H9 (cell line): ENCODE results near the gene ATG2B. TPM values are rescaled to one million over a fixed set of nuclear protein-coding genes. Genes with fewer than 3 reads are reported as not detected.

Experiments
- DNase-seq: peaks from one replicate; pipeline ENCODE4 v3.0.0-alpha.2; 2017
- H2AFZ ChIP-seq: one replicate; pipeline ENCODE4 v1.6.1; 2013; ENCODE audit warnings: mild to moderate bottlenecking, low read length, control low read depth, moderate library complexity
- H2AK5ac ChIP-seq: 2 replicates; pipeline ENCODE4 v1.6.1; 2013; ENCODE audit warnings: low read length, control low read depth, mixed read lengths; ENCODE audit not compliant: insufficient read length
- H2BK120ac ChIP-seq: one replicate; pipeline ENCODE4 v1.6.1; 2013; ENCODE audit warnings: low read depth, mild to moderate bottlenecking, low read length, control low read depth, inconsistent platforms; ENCODE audit not compliant: poor library complexity, severe bottlenecking
- H2BK12ac ChIP-seq: 2 replicates; pipeline ENCODE4 v1.6.1; 2013; ENCODE audit warnings: low read length, control low read depth, mixed read lengths, low read depth; ENCODE audit not compliant: insufficient read length
- H2BK15ac ChIP-seq: 2 replicates; pipeline ENCODE4 v1.6.1; 2013; ENCODE audit warnings: low read depth, low read length, control low read depth
- H2BK20ac ChIP-seq: one replicate; pipeline ENCODE4 v1.6.1; 2013; ENCODE audit warnings: low read depth, mild to moderate bottlenecking, low read length, control low read depth, inconsistent platforms; ENCODE audit not compliant: poor library complexity, severe bottlenecking
- H2BK5ac ChIP-seq: 2 replicates; pipeline ENCODE4 v1.6.1; 2013; ENCODE audit warnings: low read length, control low read depth, mixed read lengths; ENCODE audit not compliant: insufficient read length
- H3K14ac ChIP-seq: 2 replicates; pipeline ENCODE4 v1.6.1; 2013; ENCODE audit warnings: low read length, control low read depth; ENCODE audit not compliant: insufficient read depth
- H3K18ac ChIP-seq: 2 replicates; pipeline ENCODE4 v1.6.1; 2013; ENCODE audit warnings: low read depth, mild to moderate bottlenecking, mixed read lengths, low read length, control low read depth; ENCODE audit not compliant: insufficient read length
- H3K23ac ChIP-seq: 2 replicates; pipeline ENCODE4 v1.6.1; 2013; ENCODE audit warnings: low read length, control low read depth, mixed read lengths, low read depth; ENCODE audit not compliant: insufficient read length
- H3K23me2 ChIP-seq: 2 replicates; pipeline ENCODE4 v1.6.1; 2013; ENCODE audit warnings: low read depth, mild to moderate bottlenecking, mixed read lengths, low read length, control low read depth; ENCODE audit not compliant: insufficient read length, poor library complexity, severe bottlenecking
- H3K27ac ChIP-seq: 2 replicates; pipeline ENCODE4 v1.5.1; 2013; ENCODE audit warnings: low read length, control low read depth, mixed read lengths, low read depth; ENCODE audit not compliant: insufficient read length
- H3K27me3 ChIP-seq: 2 replicates; pipeline ENCODE4 v1.6.1; 2013; ENCODE audit warnings: low read length, control low read depth, inconsistent platforms; ENCODE audit not compliant: insufficient read depth
- H3K4ac ChIP-seq: 2 replicates; pipeline ENCODE4 v1.6.1; 2013; ENCODE audit warnings: low read depth, mild to moderate bottlenecking, control low read depth, inconsistent platforms, low read length, moderate library complexity
- H3K4me1 ChIP-seq: 2 replicates; pipeline ENCODE4 v1.6.1; 2013; ENCODE audit warnings: low read length, control low read depth, inconsistent platforms; ENCODE audit not compliant: insufficient read depth
- H3K4me2 ChIP-seq: 2 replicates; pipeline ENCODE4 v1.6.1; 2013; ENCODE audit warnings: low read length, control low read depth, mixed read lengths; ENCODE audit not compliant: insufficient read length, insufficient read depth
- H3K56ac ChIP-seq: 2 replicates; pipeline ENCODE4 v1.6.1; 2013; ENCODE audit warnings: low read depth, mild to moderate bottlenecking, mixed read lengths, low read length, control low read depth; ENCODE audit not compliant: insufficient read length
- H3K79me1 ChIP-seq: 2 replicates; pipeline ENCODE4 v1.6.1; 2013; ENCODE audit warnings: low read depth, mild to moderate bottlenecking, moderate library complexity, low read length, control low read depth, inconsistent platforms; ENCODE audit not compliant: insufficient read depth, poor library complexity, severe bottlenecking
- H3K79me2 ChIP-seq: 2 replicates; pipeline ENCODE4 v1.6.1; 2013; ENCODE audit warnings: low read length, control low read depth, inconsistent platforms; ENCODE audit not compliant: insufficient read depth
- H3K9ac ChIP-seq: 2 replicates; pipeline ENCODE4 v1.6.1; 2013; ENCODE audit warnings: low read length, control low read depth, mixed read lengths; ENCODE audit not compliant: insufficient read length; ENCODE audit errors: extremely low read depth
- H3K9me3 ChIP-seq: one replicate; pipeline ENCODE4 v1.6.1; 2013; ENCODE audit warnings: low read depth, low read length, inconsistent platforms; ENCODE audit not compliant: control insufficient read depth
- H3T11ph ChIP-seq: one replicate; pipeline ENCODE4 v1.6.1; 2013; ENCODE audit warnings: mild to moderate bottlenecking, low read length, control low read depth, inconsistent platforms
- H4K20me1 ChIP-seq: one replicate; pipeline ENCODE4 v1.6.1; 2013; ENCODE audit not compliant: control insufficient read depth, insufficient read length, insufficient read depth
- H4K5ac ChIP-seq: 2 replicates; pipeline ENCODE4 v1.6.1; 2013; ENCODE audit warnings: low read depth, mild to moderate bottlenecking, mixed read lengths, low read length, control low read depth; ENCODE audit not compliant: insufficient read length
- H4K8ac ChIP-seq: replicated peaks from 2 replicates; pipeline ENCODE4 v1.6.1; 2013; ENCODE audit warnings: low read length, control low read depth, mixed read lengths, low read depth; ENCODE audit not compliant: insufficient read length
- H4K91ac ChIP-seq: 2 replicates; pipeline ENCODE4 v1.6.1; 2013; ENCODE audit warnings: low read depth, mild to moderate bottlenecking, moderate library complexity, mixed read lengths, low read length, control low read depth; ENCODE audit not compliant: insufficient read length
- H3K27ac Mint-ChIP-seq, 3 experiments: 2 replicates in 2 of 3; 3 replicates in 1 of 3; pipeline ENCODE4 v1.8.0; 2020 to 2021; ENCODE audit warnings: mixed read lengths in 3 of 3, mild to moderate bottlenecking in 1 of 3, moderate library complexity in 1 of 3
- H3K27me3 Mint-ChIP-seq: 2 replicates; pipeline ENCODE4 v1.8.0; 2021; ENCODE audit warnings: low read depth, mild to moderate bottlenecking, moderate library complexity, mixed read lengths
- H3K36me3 Mint-ChIP-seq, 3 experiments: 2 replicates in 2 of 3; 3 replicates in 1 of 3; pipeline ENCODE4 v1.8.0; 2020 to 2021; ENCODE audit warnings: low read depth in 3 of 3, mixed read lengths in 3 of 3; ENCODE audit not compliant: insufficient read depth in 1 of 3
- H3K4me1 Mint-ChIP-seq, 2 experiments: 2 replicates each; pipeline ENCODE4 v1.8.0; 2020; ENCODE audit warnings: mixed read lengths in 2 of 2
- H3K4me3 Mint-ChIP-seq, 2 experiments: 2 replicates in 1 of 2; 3 replicates in 1 of 2; pipeline ENCODE4 v1.8.0; 2020 to 2021; ENCODE audit warnings: mild to moderate bottlenecking in 2 of 2, mixed read lengths in 2 of 2, moderate library complexity in 1 of 2
- H3K9me3 Mint-ChIP-seq, 2 experiments: 2 replicates in 1 of 2; 3 replicates in 1 of 2; pipeline ENCODE4 v1.8.0; 2020; ENCODE audit warnings: mild to moderate bottlenecking in 2 of 2, mixed read lengths in 2 of 2, moderate library complexity in 1 of 2
- whole genome bisulfite sequencing: extraction: QIAGEN DNeasy Blood & Tissue Kit; methylation state at CpG from one replicate; pipeline ENCODE4 v1.1.7; 2013; ENCODE audit warnings: missing lambda C conversion rate, low lambda C conversion rate, mixed read lengths; ENCODE audit not compliant: insufficient read length; ENCODE audit errors: extremely low coverage; 5-methylcytosine and 5-hydroxymethylcytosine counted together
- total RNA-seq: library from RNA; stranded (reverse); gene quantifications from 2 replicates; pipeline ENCODE4 v1.2.1, GENCODE V29; 2021
- TF ChIP-seq, protein P1 (sequence below): fragments of 200-600 bp; sonication (generic); conservative IDR thresholded peaks from 3 replicates; pipeline ENCODE4 v1.8.0; 2021; ENCODE audit warnings: antibody characterized with exemption, mild to moderate bottlenecking

Gene ATG2B
- total RNA-seq, 1 experiment from 2014 or later: 12.6 TPM

DNA sequence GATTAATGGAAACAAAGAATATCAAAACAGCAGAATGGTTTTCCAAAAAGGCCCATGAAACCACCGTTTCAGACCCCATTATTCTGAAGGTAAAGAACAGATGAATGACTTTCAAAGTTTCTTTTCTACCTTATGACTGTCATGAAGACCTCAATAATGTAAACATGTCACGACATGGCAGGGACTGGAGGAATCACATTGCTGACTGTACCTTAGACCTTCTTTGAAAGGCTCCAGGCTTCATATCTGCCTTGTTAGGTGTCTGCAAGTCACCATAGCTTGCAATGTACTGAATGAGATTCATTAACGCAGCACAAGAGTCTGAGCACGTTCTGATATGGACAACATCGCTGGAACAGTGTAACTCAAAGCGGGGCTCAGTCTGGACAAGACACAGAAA, 52.2 kb downstream of the ATG2B start:
- WGBS: no CpG with 5 or more reads among the region's 6 CpGs
- no peaks in the 10 kb centered on the region for H3K9me3 ChIP-seq
- H3K36me3 Mint-ChIP-seq: peaks cover 3 to 37% (median 37%) of the 10 kb centered on the region in 3 experiments; a peak in 5 of 7 replicates
- H3K79me2 ChIP-seq: no peaks in the 10 kb centered on the region
- no peak overlapping the region for H3K9ac ChIP-seq
- H3K27ac Mint-ChIP-seq: no peak overlapping the region
- TF ChIP-seq, protein P1, sequence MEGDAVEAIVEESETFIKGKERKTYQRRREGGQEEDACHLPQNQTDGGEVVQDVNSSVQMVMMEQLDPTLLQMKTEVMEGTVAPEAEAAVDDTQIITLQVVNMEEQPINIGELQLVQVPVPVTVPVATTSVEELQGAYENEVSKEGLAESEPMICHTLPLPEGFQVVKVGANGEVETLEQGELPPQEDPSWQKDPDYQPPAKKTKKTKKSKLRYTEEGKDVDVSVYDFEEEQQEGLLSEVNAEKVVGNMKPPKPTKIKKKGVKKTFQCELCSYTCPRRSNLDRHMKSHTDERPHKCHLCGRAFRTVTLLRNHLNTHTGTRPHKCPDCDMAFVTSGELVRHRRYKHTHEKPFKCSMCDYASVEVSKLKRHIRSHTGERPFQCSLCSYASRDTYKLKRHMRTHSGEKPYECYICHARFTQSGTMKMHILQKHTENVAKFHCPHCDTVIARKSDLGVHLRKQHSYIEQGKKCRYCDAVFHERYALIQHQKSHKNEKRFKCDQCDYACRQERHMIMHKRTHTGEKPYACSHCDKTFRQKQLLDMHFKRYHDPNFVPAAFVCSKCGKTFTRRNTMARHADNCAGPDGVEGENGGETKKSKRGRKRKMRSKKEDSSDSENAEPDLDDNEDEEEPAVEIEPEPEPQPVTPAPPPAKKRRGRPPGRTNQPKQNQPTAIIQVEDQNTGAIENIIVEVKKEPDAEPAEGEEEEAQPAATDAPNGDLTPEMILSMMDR: no peak
- H3K56ac ChIP-seq: no peak overlapping the region
- no peak overlapping the region for H2AK5ac ChIP-seq
- no peak for DNase-seq
- H4K20me1 ChIP-seq: no peaks in the 10 kb centered on the region
- H2BK15ac ChIP-seq: no peak overlapping the region
- H3K9me3 Mint-ChIP-seq: no peaks in the 10 kb centered on the region
- H2BK5ac ChIP-seq: no peak overlapping the region
- peaks cover 5 to 6% of the 10 kb centered on the region in 2 experiments for H3K4me1 Mint-ChIP-seq
- H2BK12ac ChIP-seq: no peak overlapping the region
- H3K23me2 ChIP-seq: no peaks in the 10 kb centered on the region
- no peaks in the 10 kb centered on the region for H3K27me3 Mint-ChIP-seq
- H3K23ac ChIP-seq: no peak overlapping the region
- H3K27ac ChIP-seq: no peak overlapping the region
- H4K5ac ChIP-seq: no peak overlapping the region
- H4K8ac ChIP-seq: no peak overlapping the region
- H3T11ph ChIP-seq: no peak overlapping the region
- H3K14ac ChIP-seq: no peak overlapping the region
- H2BK120ac ChIP-seq: no peak overlapping the region
- H3K4me3 Mint-ChIP-seq: no peak overlapping the region
- H3K18ac ChIP-seq: no peak overlapping the region
- no peak overlapping the region for H2BK20ac ChIP-seq
- H3K4me1 ChIP-seq: no peaks in the 10 kb centered on the region
- no peaks in the 10 kb centered on the region for H3K79me1 ChIP-seq
- no peak overlapping the region for H3K4ac ChIP-seq
- no peaks in the 10 kb centered on the region for H3K27me3 ChIP-seq
- H3K4me2 ChIP-seq: no peak overlapping the region
- H2AFZ ChIP-seq: no peak overlapping the region
- H4K91ac ChIP-seq: no peak overlapping the region
